ENCODE results near the gene SCGB3A1. TPM values are rescaled to one million over a fixed set of nuclear protein-coding genes. Genes with fewer than 3 reads are reported as not detected.

Gene SCGB3A1
- polyA plus RNA-seq, 1 donor, result not detected

GRCh38 chr5:180605554-180606214 lies 14.4 kb upstream of the SCGB3A1 start:
- no peak for DNase-seq

GRCh38 chr5:180604271-180604670 lies 13.0 kb upstream of the SCGB3A1 start:
- DNase-seq, result no peak

- no peak for DNase-seq
Measured at GRCh38 chr5:180603076-180603594, 11.8 kb upstream of the SCGB3A1 start.

GRCh38 chr5:180602481-180603075 lies 11.3 kb upstream of the SCGB3A1 start:
- DNase-seq, result no peak

- no peak for DNase-seq
Measured at GRCh38 chr5:180601591-180602480, 10.5 kb upstream of the SCGB3A1 start.

GRCh38 chr5:180600554-180601041 lies 9.3 kb upstream of the SCGB3A1 start:
- no peak for DNase-seq

GRCh38 chr5:180599981-180600553 lies 8.8 kb upstream of the SCGB3A1 start:
- no peak for DNase-seq

GRCh38 chr5:180599590-180599914 lies 8.3 kb upstream of the SCGB3A1 start:
- DNase-seq, result no peak

- DNase-seq, result no peak
Measured at GRCh38 chr5:180598797-180599589, 7.7 kb upstream of the SCGB3A1 start.

GRCh38 chr5:180598316-180598701 lies 7.0 kb upstream of the SCGB3A1 start:
- no peak for DNase-seq

- no peak for DNase-seq
Measured at GRCh38 chr5:180596668-180597231, 5.5 kb upstream of the SCGB3A1 start.

GRCh38 chr5:180596115-180596667 lies 4.9 kb upstream of the SCGB3A1 start:
- DNase-seq, result no peak

GRCh38 chr5:180595381-180596114 lies 4.2 kb upstream of the SCGB3A1 start:
- DNase-seq, result no peak

GRCh38 chr5:180595046-180595379 lies 3.7 kb upstream of the SCGB3A1 start:
- DNase-seq, result no peak

- no peak for DNase-seq
Measured at GRCh38 chr5:180594311-180595045, 3.2 kb upstream of the SCGB3A1 start.

GRCh38 chr5:180593446-180594206 lies 2.3 kb upstream of the SCGB3A1 start:
- DNase-seq, result no peak

- no peak for DNase-seq
Measured at GRCh38 chr5:180592176-180592575, 877 bp upstream of the SCGB3A1 start.

GRCh38 chr5:180590543-180591310 lies 572 bp downstream of the SCGB3A1 start:
- DNase-seq, result no peak

All from left kidney (tissue), 2 donors.